HepG2 (cell line): Measurements from ENCODE around the gene PALM3. TPM values are rescaled to one million over a fixed set of nuclear protein-coding genes. Genes with fewer than 3 reads are reported as not detected.

ENCODE experiments used
- ARNT2 ChIP-seq: sonication (generic); formaldehyde crosslinking; IDR thresholded peaks from 2 replicates; pipeline ENCODE4 v1.8.0; 2022; ENCODE audit warnings: mild to moderate bottlenecking, low read depth, missing genetic modification reagents, moderate library complexity
- ARNTL ChIP-seq: sonication (generic); formaldehyde crosslinking; IDR thresholded peaks from 2 replicates; pipeline ENCODE4 v1.4.0; 2020; ENCODE audit warnings: mild to moderate bottlenecking, missing genetic modification reagents
- FOXJ3 ChIP-seq: sonication (generic); formaldehyde crosslinking; IDR thresholded peaks from 2 replicates; pipeline ENCODE4 v1.4.0; 2020; ENCODE audit warnings: missing genetic modification reagents, mild to moderate bottlenecking, borderline replicate concordance
- GFI1 ChIP-seq: sonication (generic); formaldehyde crosslinking; IDR thresholded peaks from 2 replicates; pipeline ENCODE4 v1.5.0; 2020; ENCODE audit warnings: missing genetic modification reagents, mild to moderate bottlenecking, borderline replicate concordance
- HMG20B ChIP-seq: conservative IDR thresholded peaks from 2 replicates; pipeline ENCODE4 v1.6.1; 2016; ENCODE audit warnings: missing genetic modification reagents, missing compliant biosample characterization
- KDM1A ChIP-seq: IDR thresholded peaks from 2 replicates; pipeline ENCODE4 v1.6.1; 2016; ENCODE audit warnings: missing compliant biosample characterization
- NONO ChIP-seq, 2 experiments: fragments of 450-650 bp in 1 of 2; sonication (generic) in 1 of 2; formaldehyde crosslinking in 1 of 2; IDR thresholded peaks in 1 of 2; conservative IDR thresholded peaks in 1 of 2; 2 replicates each; pipeline versions ENCODE4 v1.6.1 to v1.8.0; 2017 to 2022; ENCODE audit warnings: mild to moderate bottlenecking in 1 of 2, missing genetic modification reagents in 1 of 2, moderate library complexity in 1 of 2
- NR2F2 ChIP-seq: IDR thresholded peaks from 2 replicates; pipeline ENCODE4 v1.6.1; 2012; ENCODE audit warnings: low read depth, inconsistent platforms, borderline replicate concordance
- PHF21A ChIP-seq: sonication (generic); formaldehyde crosslinking; IDR thresholded peaks from 2 replicates; pipeline ENCODE4 v1.5.0; 2020; ENCODE audit warnings: mild to moderate bottlenecking, missing genetic modification reagents
- POLR2AphosphoS5 ChIP-seq: IDR thresholded peaks from 2 replicates; pipeline ENCODE4 v1.6.1; 2012; ENCODE audit warnings: low read depth, low read length
- SKI ChIP-seq: fragments of 450-650 bp; IDR thresholded peaks from one replicate; pipeline ENCODE4 v1.6.1; 2018; ENCODE audit warnings: mild to moderate bottlenecking; ENCODE audit not compliant: partially characterized antibody
- THAP11 ChIP-seq: IDR thresholded peaks from 2 replicates; pipeline ENCODE4 v1.6.1; 2016; ENCODE audit warnings: missing biosample characterization, missing genetic modification reagents
- ZFYVE20 ChIP-seq: sonication (generic); formaldehyde crosslinking; IDR thresholded peaks from 2 replicates; pipeline ENCODE4 v1.8.0; 2023; ENCODE audit warnings: low read depth, mild to moderate bottlenecking, moderate library complexity, missing genetic modification reagents, borderline replicate concordance
- ZNF207 ChIP-seq: fragments of 450-650 bp; IDR thresholded peaks from 2 replicates; pipeline ENCODE4 v1.6.1; 2016; ENCODE audit warnings: antibody characterized with exemption, borderline replicate concordance
- ZNF75D ChIP-seq: sonication (generic); formaldehyde crosslinking; IDR thresholded peaks from 2 replicates; pipeline ENCODE4 v1.8.1; 2023; ENCODE audit warnings: missing genetic modification reagents, mild to moderate bottlenecking, borderline replicate concordance
- ZNF761 ChIP-seq: sonication (generic); formaldehyde crosslinking; conservative IDR thresholded peaks from 2 replicates; pipeline ENCODE4 v1.4.0; 2020; ENCODE audit warnings: mild to moderate bottlenecking, missing genetic modification reagents
- polyA plus RNA-seq, 8 experiments: library from polyadenylated mRNA; depleted of rRNA in 3 of 8; stranded (reverse) in 7 of 8; unstranded in 1 of 8; fragments of >200 nt; fragmentation: Illumina TruSeq in 4 of 8; extraction: Trizol in 4 of 8; gene quantifications; 2 replicates each; pipeline versions ENCODE4 v1.2.1 to v1.2.3, GENCODE V29; 2011 to 2016; ENCODE audit warnings: low read depth in 4 of 8, missing spikeins in 1 of 8, mixed read lengths in 1 of 8; ENCODE audit not compliant: insufficient read depth in 1 of 8
- total RNA-seq, 5 experiments: library from RNA; depleted of rRNA; stranded (reverse); fragments of >200 nt; fragmentation: Illumina TruSeq; extraction: Trizol; gene quantifications; 2 replicates each; pipeline ENCODE4 v1.2.3, GENCODE V29; 2016; ENCODE audit warnings: low read depth in 1 of 5
- TF ChIP-seq, protein P1 (sequence below): sonication (generic); formaldehyde crosslinking; IDR thresholded peaks from 2 replicates; pipeline ENCODE4 v1.5.1; 2020; ENCODE audit warnings: missing genetic modification reagents, mild to moderate bottlenecking, borderline replicate concordance
- TF ChIP-seq, protein P2 (sequence below): fragments of 450-650 bp; IDR thresholded peaks from 2 replicates; pipeline ENCODE4 v1.6.1; 2017
- TF ChIP-seq, protein P3 (sequence below): IDR thresholded peaks from 2 replicates; pipeline ENCODE4 v1.6.1; 2016; ENCODE audit warnings: missing biosample characterization, missing genetic modification reagents, low read depth
- TF ChIP-seq, protein P4 (sequence below): sonication (generic); formaldehyde crosslinking; IDR thresholded peaks from 2 replicates; pipeline ENCODE4 v1.8.0; 2022; ENCODE audit warnings: missing genetic modification reagents, mild to moderate bottlenecking, moderate library complexity, borderline replicate concordance
- TF ChIP-seq, protein P5 (sequence below): sonication (generic); formaldehyde crosslinking; IDR thresholded peaks from 2 replicates; pipeline ENCODE4 v1.9.0; 2022; ENCODE audit warnings: missing genetic modification reagents, mild to moderate bottlenecking, borderline replicate concordance

The PALM3 gene
- total and polyA plus RNA-seq, 2 of the 13 experiments (the other 11 are each of a cell fraction or from before 2014, with no cell fraction given), result 0.79 to 2.4 TPM

DNA sequence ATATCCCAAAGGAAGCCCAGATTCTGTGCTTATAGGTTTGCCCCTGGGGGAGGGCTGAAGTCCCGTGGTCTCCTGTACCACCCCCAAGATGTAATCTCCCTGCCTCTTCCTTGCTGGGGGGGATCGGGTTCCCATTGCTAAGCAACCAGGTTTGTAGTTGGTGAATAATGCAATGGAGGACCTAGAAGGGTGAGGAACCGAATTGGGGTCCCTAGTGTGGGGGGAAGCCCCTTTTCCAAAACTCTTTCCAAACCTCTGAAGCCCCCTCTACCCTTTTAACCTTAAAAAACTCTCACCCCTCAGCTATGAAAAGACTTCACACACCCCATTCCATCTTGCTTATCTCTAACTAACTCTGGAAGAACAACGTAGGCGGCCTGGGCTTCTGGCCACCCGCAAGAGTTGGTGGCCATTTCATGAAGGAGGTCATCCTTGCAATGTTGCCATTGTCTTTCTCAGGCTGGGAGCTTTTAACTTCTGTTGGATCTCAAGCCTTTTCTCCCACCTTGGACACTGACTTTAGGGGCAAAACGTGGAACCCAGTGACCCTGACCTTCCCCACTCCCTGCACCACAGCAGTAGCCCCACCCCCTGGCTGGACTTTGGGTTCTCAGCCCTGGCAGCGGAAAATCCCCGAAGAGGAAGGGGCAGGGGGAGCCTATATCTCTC lies 661 bp downstream of the PALM3 start (continued):
- no peak for TF ChIP-seq FOXJ3
- TF ChIP-seq KDM1A (CRISPR knock-in tag), result no peak
- TF ChIP-seq, protein P1, sequence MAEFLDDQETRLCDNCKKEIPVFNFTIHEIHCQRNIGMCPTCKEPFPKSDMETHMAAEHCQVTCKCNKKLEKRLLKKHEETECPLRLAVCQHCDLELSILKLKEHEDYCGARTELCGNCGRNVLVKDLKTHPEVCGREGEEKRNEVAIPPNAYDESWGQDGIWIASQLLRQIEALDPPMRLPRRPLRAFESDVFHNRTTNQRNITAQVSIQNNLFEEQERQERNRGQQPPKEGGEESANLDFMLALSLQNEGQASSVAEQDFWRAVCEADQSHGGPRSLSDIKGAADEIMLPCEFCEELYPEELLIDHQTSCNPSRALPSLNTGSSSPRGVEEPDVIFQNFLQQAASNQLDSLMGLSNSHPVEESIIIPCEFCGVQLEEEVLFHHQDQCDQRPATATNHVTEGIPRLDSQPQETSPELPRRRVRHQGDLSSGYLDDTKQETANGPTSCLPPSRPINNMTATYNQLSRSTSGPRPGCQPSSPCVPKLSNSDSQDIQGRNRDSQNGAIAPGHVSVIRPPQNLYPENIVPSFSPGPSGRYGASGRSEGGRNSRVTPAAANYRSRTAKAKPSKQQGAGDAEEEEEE (CRISPR knock-in tag), result no peak
- no peak for TF ChIP-seq ARNT2
- no peak for TF ChIP-seq NONO (IDR thresholded peaks at IDR 0.05)
- no peak for TF ChIP-seq NONO (CRISPR knock-in tag; conservative IDR thresholded peaks at IDR 0.05)
- no peak for TF ChIP-seq ZFYVE20 (CRISPR knock-in tag)
- no peak for TF ChIP-seq HMG20B
- peak; percentile 20 for TF ChIP-seq SKI
- no peak for TF ChIP-seq ZNF207
- TF ChIP-seq PHF21A (CRISPR knock-in tag), result 0 out of 2 replicates have a peak, but pooled peaks have one; percentile 15
- TF ChIP-seq, protein P2, sequence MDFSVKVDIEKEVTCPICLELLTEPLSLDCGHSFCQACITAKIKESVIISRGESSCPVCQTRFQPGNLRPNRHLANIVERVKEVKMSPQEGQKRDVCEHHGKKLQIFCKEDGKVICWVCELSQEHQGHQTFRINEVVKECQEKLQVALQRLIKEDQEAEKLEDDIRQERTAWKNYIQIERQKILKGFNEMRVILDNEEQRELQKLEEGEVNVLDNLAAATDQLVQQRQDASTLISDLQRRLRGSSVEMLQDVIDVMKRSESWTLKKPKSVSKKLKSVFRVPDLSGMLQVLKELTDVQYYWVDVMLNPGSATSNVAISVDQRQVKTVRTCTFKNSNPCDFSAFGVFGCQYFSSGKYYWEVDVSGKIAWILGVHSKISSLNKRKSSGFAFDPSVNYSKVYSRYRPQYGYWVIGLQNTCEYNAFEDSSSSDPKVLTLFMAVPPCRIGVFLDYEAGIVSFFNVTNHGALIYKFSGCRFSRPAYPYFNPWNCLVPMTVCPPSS, result no peak
- TF ChIP-seq POLR2AphosphoS5, result peak; percentile 25; the same call in 1 of the 2 replicates
- TF ChIP-seq NR2F2, result peak; percentile 71
- TF ChIP-seq, protein P3, sequence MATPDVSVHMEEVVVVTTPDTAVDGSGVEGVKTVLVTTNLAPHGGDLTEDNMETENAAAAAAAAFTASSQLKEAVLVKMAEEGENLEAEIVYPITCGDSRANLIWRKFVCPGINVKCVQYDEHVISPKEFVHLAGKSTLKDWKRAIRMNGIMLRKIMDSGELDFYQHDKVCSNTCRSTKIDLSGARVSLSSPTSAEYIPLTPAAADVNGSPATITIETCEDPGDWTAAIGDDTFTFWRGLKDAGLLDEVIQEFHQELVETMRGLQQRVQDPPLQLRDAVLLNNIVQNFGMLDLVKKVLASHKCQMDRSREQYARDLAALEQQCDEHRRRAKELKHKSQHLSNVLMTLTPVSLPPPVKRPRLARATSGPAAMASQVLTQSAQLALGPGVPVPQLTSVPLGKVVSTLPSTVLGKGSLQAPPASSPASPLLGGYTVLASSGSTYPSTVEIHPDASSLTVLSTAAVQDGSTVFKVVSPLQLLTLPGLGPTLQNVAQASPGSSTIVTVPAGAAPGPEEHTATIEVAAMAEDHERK (CRISPR knock-in tag), result no peak
- TF ChIP-seq, protein P4, sequence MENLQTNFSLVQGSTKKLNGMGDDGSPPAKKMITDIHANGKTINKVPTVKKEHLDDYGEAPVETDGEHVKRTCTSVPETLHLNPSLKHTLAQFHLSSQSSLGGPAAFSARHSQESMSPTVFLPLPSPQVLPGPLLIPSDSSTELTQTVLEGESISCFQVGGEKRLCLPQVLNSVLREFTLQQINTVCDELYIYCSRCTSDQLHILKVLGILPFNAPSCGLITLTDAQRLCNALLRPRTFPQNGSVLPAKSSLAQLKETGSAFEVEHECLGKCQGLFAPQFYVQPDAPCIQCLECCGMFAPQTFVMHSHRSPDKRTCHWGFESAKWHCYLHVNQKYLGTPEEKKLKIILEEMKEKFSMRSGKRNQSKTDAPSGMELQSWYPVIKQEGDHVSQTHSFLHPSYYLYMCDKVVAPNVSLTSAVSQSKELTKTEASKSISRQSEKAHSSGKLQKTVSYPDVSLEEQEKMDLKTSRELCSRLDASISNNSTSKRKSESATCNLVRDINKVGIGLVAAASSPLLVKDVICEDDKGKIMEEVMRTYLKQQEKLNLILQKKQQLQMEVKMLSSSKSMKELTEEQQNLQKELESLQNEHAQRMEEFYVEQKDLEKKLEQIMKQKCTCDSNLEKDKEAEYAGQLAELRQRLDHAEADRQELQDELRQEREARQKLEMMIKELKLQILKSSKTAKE, result no peak
- TF ChIP-seq GFI1 (CRISPR knock-in tag), result no peak
- no peak for TF ChIP-seq THAP11 (CRISPR knock-in tag)
- 0 out of 2 replicates have a peak, but pooled peaks have one; percentile 55 for TF ChIP-seq ARNTL (CRISPR knock-in tag)
- TF ChIP-seq ZNF75D (CRISPR knock-in tag), result no peak
- TF ChIP-seq ZNF761, result no peak
- TF ChIP-seq, protein P5, sequence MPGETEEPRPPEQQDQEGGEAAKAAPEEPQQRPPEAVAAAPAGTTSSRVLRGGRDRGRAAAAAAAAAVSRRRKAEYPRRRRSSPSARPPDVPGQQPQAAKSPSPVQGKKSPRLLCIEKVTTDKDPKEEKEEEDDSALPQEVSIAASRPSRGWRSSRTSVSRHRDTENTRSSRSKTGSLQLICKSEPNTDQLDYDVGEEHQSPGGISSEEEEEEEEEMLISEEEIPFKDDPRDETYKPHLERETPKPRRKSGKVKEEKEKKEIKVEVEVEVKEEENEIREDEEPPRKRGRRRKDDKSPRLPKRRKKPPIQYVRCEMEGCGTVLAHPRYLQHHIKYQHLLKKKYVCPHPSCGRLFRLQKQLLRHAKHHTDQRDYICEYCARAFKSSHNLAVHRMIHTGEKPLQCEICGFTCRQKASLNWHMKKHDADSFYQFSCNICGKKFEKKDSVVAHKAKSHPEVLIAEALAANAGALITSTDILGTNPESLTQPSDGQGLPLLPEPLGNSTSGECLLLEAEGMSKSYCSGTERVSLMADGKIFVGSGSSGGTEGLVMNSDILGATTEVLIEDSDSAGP (CRISPR knock-in tag), result no peak
